Stimulated activated CD4-positive, alpha-beta T cell treated with anti-CD3 and anti-CD28 coated beads, TNF-alpha, amount 100 ng/mL, for 4 hours (primary cell): ENCODE data around the gene PPP1R37.
A peak's percentile ranks its signal among the peaks of the same experiment; 100 is the strongest.

Experiments
- DNase-seq, 3 experiments: peaks; one replicate each; pipeline ENCODE4 v3.0.0-alpha.2; 2020; ENCODE audit warnings: low read depth in 3 of 3

The PPP1R37 gene

GRCh38 chr19:45071545-45071938, 21.4 kb upstream of the PPP1R37 start:
- no peak for DNase-seq

- no peak for DNase-seq
These were observed 20.8 kb upstream of the PPP1R37 start for GRCh38 chr19:45071969-45072790.

GRCh38 chr19:45074744-45075300, 18.2 kb upstream of the PPP1R37 start:
- DNase-seq, result no peak

GRCh38 chr19:45075301-45076028, 17.5 kb upstream of the PPP1R37 start:
- no peak for DNase-seq

GRCh38 chr19:45076029-45076850, 16.7 kb upstream of the PPP1R37 start, which contains the start of gene ZNF296:
ZNF296 (minus strand) TSS chr19:45076478; CDS start chr19:45076373, 105 bp downstream.
- DNase-seq, result peak; percentile 51 to 71 (median 70)

- no peak for DNase-seq
These were observed 15.9 kb upstream of the PPP1R37 start for GRCh38 chr19:45076851-45077730.

- no peak for DNase-seq
These were observed 14.5 kb upstream of the PPP1R37 start for GRCh38 chr19:45078390-45079062.

GRCh38 chr19:45079063-45079910, 13.7 kb upstream of the PPP1R37 start, which contains the start of gene GEMIN7:
GEMIN7 (plus strand) TSS chr19:45079260; CDS start chr19:45090115, 10,855 bp downstream.
- peak; percentile 56 to 75 (median 68) for DNase-seq

- DNase-seq, result no peak
These were observed 13.0 kb upstream of the PPP1R37 start for GRCh38 chr19:45079911-45080370.

GRCh38 chr19:45082170-45082569, 10.8 kb upstream of the PPP1R37 start:
- no peak for DNase-seq

GRCh38 chr19:45086480-45086879, 6.5 kb upstream of the PPP1R37 start:
- no peak for DNase-seq

GRCh38 chr19:45087531-45087930, 5.4 kb upstream of the PPP1R37 start:
- no peak for DNase-seq

- no peak for DNase-seq
These were observed 2.9 kb upstream of the PPP1R37 start for GRCh38 chr19:45090034-45090433.

GRCh38 chr19:45090606-45091005, 2.4 kb upstream of the PPP1R37 start:
- DNase-seq, result no peak

- DNase-seq, result peak; percentile 87 to 94 (median 94)
These were observed 1.7 kb upstream of the PPP1R37 start for GRCh38 chr19:45091031-45091923.

GRCh38 chr19:45094137-45094536, 1.2 kb downstream of the PPP1R37 start:
- DNase-seq, result no peak

GRCh38 chr19:45094707-45095106, 1.7 kb downstream of the PPP1R37 start:
- DNase-seq, result no peak
